ENCODE results near the gene MTA2. TPM values are rescaled to one million over a fixed set of nuclear protein-coding genes. Genes with fewer than 3 reads are reported as not detected.

Gene MTA2
- total and polyA plus RNA-seq, 2 of the 8 experiments (the other 6 are each of a cell fraction or from before 2014, with no cell fraction given): 25.7 to 114 TPM

- no peak overlapping the region for H3K18ac ChIP-seq (ENCODE audit: extremely low read depth, low read length)
- 88% methylated on average over 11 of the region's 11 CpGs; no CpG with 5 or more reads in 1 of the 2 experiments for WGBS, 2 experiments (ENCODE audit: extremely low coverage in 1 of 2, insufficient coverage in 1 of 2, insufficient read length in 1 of 2, insufficient replicate concordance in 2 of 2, low coverage in 1 of 2, low lambda C conversion rate in 2 of 2, missing lambda C conversion rate in 1 of 2)
- DNase-seq (ENCODE audit: low read depth in 1 of 2, low spot score in 2 of 2) (no peak), FAIRE-seq (no peak)
- H2BK120ac ChIP-seq (replicated peaks; ENCODE audit: low read depth, low read length): no peak overlapping the region
- TF ChIP-seq PHF8 (conservative IDR thresholded peaks at IDR 0.05; ENCODE audit: low read depth, low read length): no peak
- TF ChIP-seq TAF7 (optimal IDR thresholded peaks at IDR 0.05; ENCODE audit: borderline replicate concordance, low read depth, low read length): no peak
- TF ChIP-seq RBBP5 (IDR thresholded peaks at IDR 0.05; ENCODE audit: borderline replicate concordance, low read depth, low read length): no peak
- TF ChIP-seq RXRA (IDR thresholded peaks at IDR 0.05; ENCODE audit: insufficient read depth, low read depth, low read length): no peak
- no peak for TF ChIP-seq ATF2 (IDR thresholded peaks at IDR 0.05; ENCODE audit: low read length)
- no peak for TF ChIP-seq HDAC2 (IDR thresholded peaks at IDR 0.05; ENCODE audit: borderline replicate concordance in 1 of 2, low read depth in 2 of 2, low read length in 2 of 2)
- no peaks in the 10 kb centered on the region for H3K27me3 ChIP-seq (replicated peaks in 1 of 4; ENCODE audit: control insufficient read depth in 3 of 4, extremely low read depth in 1 of 4, insufficient read depth in 3 of 4, low read length in 3 of 4)
- POLR2A ChIA-PET (ENCODE audit: partially characterized antibody): interaction anchor here (0.6 to 20.7 kb wide), 5 partner anchors 11 to 248 kb away, joined by 3 to 336 read pairs (median 4); partner anchors contain the start of genes B3GAT3, C11orf98 and CSKMT
- no peak overlapping the region for H2AK5ac ChIP-seq (ENCODE audit: low read depth, low read length)
- no peak overlapping the region for H2BK12ac ChIP-seq (ENCODE audit: low read depth, low read length)
- no peak overlapping the region; the same call in 1 of the 2 replicates for H4K8ac ChIP-seq (ENCODE audit: extremely low read depth, insufficient read depth, low read length)
- H3K27ac ChIP-seq (ENCODE audit: low read depth, low read length): no peak overlapping the region
- peaks cover 0 to 8% (median 4%) of the 10 kb centered on the region in 4 experiments; a peak in 3 of 7 replicates for H3K4me1 ChIP-seq (replicated peaks in 1 of 4; ENCODE audit: control insufficient read depth in 3 of 4, insufficient read depth in 4 of 4, low read length in 3 of 4)
- no peak overlapping the region for H3K9ac ChIP-seq (replicated peaks in 1 of 4; ENCODE audit: extremely low read depth in 1 of 4, low read depth in 3 of 4, low read length in 3 of 4)
- H3K4me2 ChIP-seq (ENCODE audit: insufficient read depth in 1 of 2, low read depth in 2 of 2, low read length in 2 of 2): no peak overlapping the region
- H2BK20ac ChIP-seq (ENCODE audit: low read length): no peak overlapping the region
- H3K4ac ChIP-seq (replicated peaks; ENCODE audit: insufficient read length, low read depth, low read length): no peak overlapping the region
- H3K79me1 ChIP-seq (ENCODE audit: low read depth, low read length): 0 out of 2 replicates have a peak, but pooled peaks cover 2% of the 10 kb centered on the region
- H2BK15ac ChIP-seq (ENCODE audit: low read length): no peak overlapping the region
- H2AFZ ChIP-seq (ENCODE audit: low read length): no peak overlapping the region
- H3K36me3 ChIP-seq (ENCODE audit: control insufficient read depth in 2 of 4, insufficient read depth in 4 of 4, low read length in 3 of 4): peaks cover 2 to 25% (median 15%) of the 10 kb centered on the region in 4 experiments; a peak in 7 of 8 replicates
- H3K4me3 ChIP-seq (ENCODE audit: extremely low read depth in 1 of 4, insufficient read depth in 2 of 4, low read depth in 3 of 4, low read length in 4 of 4): no peak overlapping the region
- CTCF ChIA-PET (ENCODE audit: partially characterized antibody): no interaction called here
- H4K20me1 ChIP-seq (replicated peaks in 1 of 2; ENCODE audit: control insufficient read depth in 1 of 2, insufficient read depth in 2 of 2, low read length in 2 of 2): peaks cover 0 to 3% of the 10 kb centered on the region in 2 experiments
- H4K5ac ChIP-seq (ENCODE audit: insufficient read length, low read depth, low read length): no peak overlapping the region
- H4K91ac ChIP-seq (replicated peaks; ENCODE audit: insufficient read length, low read length): no peak overlapping the region
- H2BK5ac ChIP-seq (ENCODE audit: low read depth, low read length): no peak overlapping the region
- H3K23me2 ChIP-seq (ENCODE audit: low read depth, low read length): peaks cover 8% of the 10 kb centered on the region
- H3K23ac ChIP-seq (ENCODE audit: insufficient read length): no peak overlapping the region
- H3K9me3 ChIP-seq (ENCODE audit: insufficient read depth in 2 of 2, low read depth in 1 of 2, low read length in 1 of 2): no peaks in the 10 kb centered on the region
- H3K14ac ChIP-seq (ENCODE audit: insufficient read length): no peak overlapping the region
- H3K79me2 ChIP-seq (ENCODE audit: control insufficient read depth in 1 of 2, insufficient read depth in 2 of 2, low read length in 2 of 2): peaks cover 0 to under 1% of the 10 kb centered on the region in 2 experiments; a peak in 2 of 4 replicates
- no peak overlapping the region for H3K56ac ChIP-seq (replicated peaks; ENCODE audit: insufficient read length, low read depth, low read length)
These were observed 23.1 kb downstream of the MTA2 start for GRCh38 chr11:62578541-62578940.

Measured in H1 (cell line).